ENCODE data around the gene FRMD5. TPM values are rescaled to one million over a fixed set of nuclear protein-coding genes. Genes with fewer than 3 reads are reported as not detected.
"Not testable (repeated sequence)": the region's sequence is repeated elsewhere in the genome, so short reads cannot be mapped to it uniquely, and the experiment has no call there.

FRMD5 gene
- total RNA-seq = 1 to 10 TPM in 2 of 4 donors, under 1 TPM in 2; 0.41 to 1.8 (median 1.0) TPM
- under 1 TPM; 0.60 to 0.93 (median 0.92) TPM for polyA plus RNA-seq

- TF ChIP-seq CTCF (IDR thresholded peaks at IDR 0.05) (peak in 1 of 4 experiments; percentile 24), EP300 (IDR thresholded peaks at IDR 0.05) (no peak), POLR2AphosphoS5 (IDR thresholded peaks at IDR 0.05) (peak; percentile 43 to 79 (median 72)), POLR2A (IDR thresholded peaks at IDR 0.05) (no peak)
- peaks cover 15 to 52% (median 22%) of the 10 kb centered on the region in 3 donors for H3K27me3 ChIP-seq
- peak within 1 kb of the TSS in 3 of 4 donors; percentile 4 to 22 (median 9) for H3K27ac ChIP-seq
- peak; percentile 87 for DNase-seq
- intact Hi-C loops (cut with DNase I) = no loop called here
- peaks cover 0 to 23% (median 22%) of the 10 kb centered on the region in 4 donors for H3K4me1 ChIP-seq
- H3K4me3 ChIP-seq = peak within 1 kb of the TSS; percentile 41 to 61 (median 48)
- H3K9me3 ChIP-seq = no peaks in the 10 kb centered on the region
- no peaks in the 10 kb centered on the region for H3K36me3 ChIP-seq
- WGBS, 2 donors = 1% methylated on average over 43 of the region's 43 CpGs
Measured at GRCh38 chr15:44195151-44195740, at the start of gene FRMD5. Gene FRMD5, minus strand, starts transcription at chr15:44195271.

GRCh38 chr15:44243829-44244228, 48.8 kb upstream of the FRMD5 start:
- WGBS, 2 donors = 90% methylated on average over 3 of the region's 3 CpGs

GRCh38 chr15:44243141-44243540, 48.1 kb upstream of the FRMD5 start:
- Histone ChIP-seq H3K27me3 (no peaks in the 10 kb centered on the region), H3K4me1 (no peaks in the 10 kb centered on the region), H3K4me3 (no peak overlapping the region), H3K36me3 (no peaks in the 10 kb centered on the region), H3K9me3 (no peaks in the 10 kb centered on the region), H3K27ac (no peak overlapping the region)
- no peak for DNase-seq
- WGBS, 2 donors = 93 to 94% methylated on average over 1 of the region's 1 CpG
- intact Hi-C loops (cut with DNase I) = no loop called here
- TF ChIP-seq POLR2AphosphoS5 (IDR thresholded peaks at IDR 0.05) (no peak), CTCF (IDR thresholded peaks at IDR 0.05) (no peak), EP300 (IDR thresholded peaks at IDR 0.05) (no peak), POLR2A (IDR thresholded peaks at IDR 0.05) (no peak)

More at GRCh38 chr15:44243829-44244228, 48.8 kb upstream of the FRMD5 start:
- H3K27ac ChIP-seq = no peak overlapping the region
- intact Hi-C loops (cut with DNase I) = no loop called here
- no peak overlapping the region for H3K4me3 ChIP-seq
- no peaks in the 10 kb centered on the region for H3K4me1 ChIP-seq
- no peaks in the 10 kb centered on the region for H3K9me3 ChIP-seq
- no peaks in the 10 kb centered on the region for H3K36me3 ChIP-seq
- no peak for DNase-seq
- no peaks in the 10 kb centered on the region for H3K27me3 ChIP-seq
- no peak for TF ChIP-seq POLR2A (IDR thresholded peaks at IDR 0.05)
- TF ChIP-seq EP300 (IDR thresholded peaks at IDR 0.05) = no peak
- no peak for TF ChIP-seq CTCF (IDR thresholded peaks at IDR 0.05)
- TF ChIP-seq POLR2AphosphoS5 (IDR thresholded peaks at IDR 0.05) = no peak

DNA sequence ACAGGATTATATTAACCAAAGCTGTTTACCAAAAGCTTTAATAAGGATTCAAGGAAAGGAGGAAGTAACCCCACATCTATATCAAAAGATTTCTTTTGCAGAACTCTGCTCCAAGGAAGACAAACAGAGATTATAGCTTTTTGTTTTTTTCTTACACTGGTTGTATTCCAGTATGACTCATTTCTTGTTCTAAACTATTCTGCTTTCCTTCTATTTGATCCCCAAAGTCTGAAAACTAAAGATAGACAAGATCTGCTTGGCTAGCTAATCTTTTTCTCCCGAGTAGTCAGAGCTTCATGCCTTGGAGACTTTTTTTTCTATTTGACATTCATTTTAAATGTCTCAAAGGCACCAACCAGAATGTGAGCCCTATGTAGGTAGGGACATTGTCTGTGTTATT, 36.8 kb upstream of the FRMD5 start:
- no peaks in the 10 kb centered on the region for H3K9me3 ChIP-seq
- no peak overlapping the region for H3K4me3 ChIP-seq
- no peak for DNase-seq
- H3K27ac ChIP-seq = no peak overlapping the region
- 11 to 37% methylated on average over 1 of the region's 1 CpG for WGBS, 2 donors
- intact Hi-C loops (cut with DNase I) = no loop called here
- TF ChIP-seq EP300 (IDR thresholded peaks at IDR 0.05) = no peak
- TF ChIP-seq POLR2AphosphoS5 (IDR thresholded peaks at IDR 0.05) = no peak
- TF ChIP-seq CTCF (IDR thresholded peaks at IDR 0.05) = no peak
- no peak for TF ChIP-seq POLR2A (IDR thresholded peaks at IDR 0.05)
- no peaks in the 10 kb centered on the region for H3K36me3 ChIP-seq
- H3K4me1 ChIP-seq = no peaks in the 10 kb centered on the region
- no peaks in the 10 kb centered on the region for H3K27me3 ChIP-seq

GRCh38 chr15:44229301-44229700, 34.2 kb upstream of the FRMD5 start:
- DNase-seq = not testable (repeated sequence)
- 85 to 92% methylated on average over 3 of the region's 4 CpGs for WGBS, 2 donors

More at GRCh38 chr15:44229301-44229700, 34.2 kb upstream of the FRMD5 start:
- H3K9me3 ChIP-seq; H3K27ac ChIP-seq; H3K36me3 ChIP-seq; intact Hi-C loops (cut with DNase I); H3K4me3 ChIP-seq; H3K27me3 ChIP-seq; H3K4me1 ChIP-seq: not testable (repeated sequence)

Data from sigmoid colon (tissue), 7 donors.